HG02678 (cell line): Measurements from ENCODE around the gene BCL7A.
A peak's percentile ranks its signal among the peaks of the same experiment; 100 is the strongest.

Experiments
- ATAC-seq: cut with Tn5 transposase; IDR thresholded peaks from one replicate; pipeline ENCODE4 v1.9.1; 2021; ENCODE audit warnings: mild to moderate bottlenecking, moderate library complexity; ENCODE audit not compliant: unreplicated experiment

Gene BCL7A

DNA sequence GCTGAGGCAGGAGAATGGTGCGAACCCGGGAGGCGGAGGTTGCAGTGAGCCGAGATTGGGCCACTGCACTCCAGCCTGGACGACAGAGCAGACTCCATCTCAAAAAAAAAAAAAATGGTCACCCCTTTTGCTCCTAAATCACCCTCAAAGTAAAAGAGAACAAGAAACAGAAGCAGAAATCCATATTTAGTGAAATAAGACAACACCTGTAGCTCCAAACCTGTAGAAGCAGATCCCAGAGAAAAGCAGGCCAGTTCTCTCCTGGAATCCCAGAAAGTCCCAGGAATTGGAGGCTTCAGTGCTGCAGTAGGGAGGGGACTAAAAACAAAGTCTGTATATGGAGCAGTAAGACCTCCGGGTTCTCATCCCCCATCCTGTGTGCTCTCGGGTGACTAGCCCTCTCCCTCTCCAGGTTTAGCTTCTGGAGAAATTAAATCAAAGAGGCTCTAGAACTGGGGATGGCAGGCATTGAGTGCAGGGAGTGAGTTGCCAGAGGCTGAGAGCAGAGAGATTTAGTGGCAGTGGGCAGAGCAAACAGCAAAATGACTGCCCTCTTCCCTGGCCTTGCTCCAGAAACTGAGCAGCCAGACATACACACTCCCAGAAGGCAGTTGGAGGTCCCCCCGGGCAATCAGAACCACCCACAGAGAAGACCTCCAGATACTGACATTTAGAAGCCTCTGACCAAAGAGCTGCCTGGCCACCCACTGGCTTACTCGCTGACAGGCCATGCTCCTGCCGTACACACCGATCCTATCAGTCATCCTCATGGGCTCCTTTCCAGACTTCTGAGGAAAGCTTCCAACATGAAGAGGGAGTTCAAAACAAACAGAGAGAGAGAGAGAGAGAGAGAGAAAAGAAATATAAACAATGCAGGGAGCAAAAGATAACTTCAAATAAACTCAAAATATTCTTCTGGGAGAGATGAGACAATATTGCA, 50.6 kb downstream of the BCL7A start:
- no peak for ATAC-seq

DNA sequence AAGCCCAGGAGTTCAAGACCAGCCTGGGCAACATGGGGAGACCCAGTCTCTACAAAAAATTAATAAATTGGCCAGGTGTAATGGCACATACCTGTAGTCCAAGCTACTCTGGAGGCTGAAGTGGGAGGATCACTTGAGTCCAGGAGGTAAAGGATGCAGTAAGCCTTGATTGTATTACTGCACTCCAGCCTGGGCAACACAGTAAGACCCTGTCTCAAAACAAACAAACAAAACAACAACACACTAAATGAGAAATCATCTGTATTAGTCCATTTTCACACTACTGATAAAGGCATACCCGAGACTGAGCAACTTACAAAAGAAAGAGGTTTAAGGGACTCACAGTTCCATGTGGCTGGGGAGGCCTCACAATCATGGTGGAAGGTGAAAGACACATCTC, 52.1 kb downstream of the BCL7A start:
- ATAC-seq: no peak

DNA sequence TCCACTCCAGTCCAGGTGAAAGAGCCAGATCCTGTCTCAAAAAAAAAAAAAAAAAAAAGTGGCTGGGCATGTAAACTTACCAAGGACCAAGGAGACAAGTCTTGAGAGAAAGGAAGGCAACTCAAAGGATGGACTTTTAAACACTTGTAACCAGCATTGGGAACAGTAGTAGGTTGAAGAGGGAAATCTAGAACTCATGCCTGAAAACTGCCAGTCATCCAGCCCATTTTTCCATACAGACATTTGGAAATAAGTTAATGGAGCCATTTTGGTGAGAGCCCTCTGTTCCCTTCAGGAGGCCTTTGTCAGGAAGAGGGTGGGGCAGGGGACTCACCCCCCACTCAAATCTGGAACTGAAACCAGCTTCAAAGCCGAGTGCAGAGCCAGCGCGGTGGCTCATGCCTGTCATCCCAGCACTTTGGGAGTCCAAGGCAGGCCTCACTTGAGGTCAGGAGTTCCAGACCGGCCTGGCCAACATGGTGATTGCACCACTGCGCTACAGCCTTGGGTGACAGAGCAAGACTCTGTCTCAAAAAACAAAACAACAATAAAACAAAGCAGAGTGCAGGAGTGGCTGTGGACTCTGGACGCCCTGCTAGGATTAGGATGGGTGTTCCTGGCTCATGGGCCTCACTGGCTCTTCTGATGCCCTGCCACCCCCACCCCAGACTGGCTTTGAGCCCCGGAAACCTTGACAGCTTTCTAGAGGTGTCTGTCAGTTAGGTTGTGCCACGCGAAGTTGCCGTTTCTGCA, 55.2 kb downstream of the BCL7A start:
- no peak for ATAC-seq

DNA sequence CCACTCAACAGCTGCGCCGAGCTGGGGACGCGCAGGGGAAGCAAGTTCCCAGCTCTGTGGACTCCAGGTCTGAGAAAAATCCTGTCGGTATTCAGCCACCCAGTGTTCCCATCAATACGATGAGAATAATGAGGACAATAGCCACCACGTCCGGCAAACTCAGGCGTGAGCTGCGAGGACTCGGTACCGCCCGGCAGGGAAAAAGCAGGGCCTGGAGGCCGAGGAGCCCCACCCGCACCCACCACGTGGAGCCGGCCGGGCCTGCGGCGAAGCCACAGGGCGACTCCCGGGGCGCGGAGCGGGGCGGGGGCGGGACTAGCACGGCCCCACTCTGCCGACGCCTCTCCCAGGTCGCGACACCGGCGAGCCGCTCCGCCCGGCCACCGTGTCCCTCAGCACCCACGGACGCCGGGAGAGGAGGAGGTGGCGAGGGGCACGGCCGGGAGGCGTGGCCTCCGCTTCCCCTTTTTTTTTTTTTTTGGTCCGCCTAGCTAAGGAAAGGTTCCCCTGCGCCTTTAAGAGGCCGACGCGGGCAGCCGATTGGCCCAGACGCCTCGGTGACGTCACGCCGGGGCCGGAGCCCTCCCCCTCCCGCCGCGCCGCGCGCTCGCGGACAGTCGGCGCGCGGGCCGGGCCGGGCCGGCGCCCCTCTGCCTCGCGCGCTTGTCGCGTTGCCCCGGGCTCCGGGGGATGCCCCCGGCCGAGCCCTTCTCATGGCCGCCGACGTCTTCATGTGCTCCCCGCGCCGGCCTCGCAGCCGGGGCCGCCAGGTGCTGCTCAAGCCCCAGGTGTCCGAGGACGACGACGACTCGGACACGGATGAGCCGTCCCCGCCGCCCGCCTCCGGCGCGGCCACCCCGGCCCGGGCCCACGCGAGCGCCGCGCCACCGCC, 56.7 kb downstream of the BCL7A start, which contains the start of gene MLXIP:
Gene MLXIP, plus strand, starts transcription at position 616 of the 892 bp plus-strand sequence. Its CDS starts 98 bp downstream, at position 714.
- peak; percentile 83 for ATAC-seq

DNA sequence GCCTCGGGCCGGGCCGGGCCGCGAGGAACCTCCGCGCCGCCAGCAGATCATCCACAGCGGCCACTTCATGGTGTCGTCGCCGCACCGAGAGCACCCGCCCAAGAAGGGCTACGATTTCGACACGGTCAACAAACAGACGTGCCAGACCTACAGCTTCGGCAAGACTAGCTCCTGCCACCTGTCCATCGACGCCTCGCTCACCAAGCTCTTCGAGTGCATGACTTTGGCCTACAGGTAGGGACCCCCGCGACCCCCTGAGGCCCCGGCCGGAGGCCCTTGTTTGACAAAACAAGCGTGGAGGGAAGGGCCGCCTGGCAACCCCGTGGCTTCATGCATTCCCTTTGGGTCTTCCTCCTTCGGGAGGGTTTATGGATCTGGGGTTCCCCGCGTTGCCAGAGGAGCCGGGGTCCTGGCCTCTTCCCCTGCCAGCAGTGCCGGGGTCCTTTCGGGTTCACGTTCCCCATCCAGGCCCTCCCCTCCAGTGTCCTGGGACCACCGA, 57.4 kb downstream of the BCL7A start:
- ATAC-seq: no peak

DNA sequence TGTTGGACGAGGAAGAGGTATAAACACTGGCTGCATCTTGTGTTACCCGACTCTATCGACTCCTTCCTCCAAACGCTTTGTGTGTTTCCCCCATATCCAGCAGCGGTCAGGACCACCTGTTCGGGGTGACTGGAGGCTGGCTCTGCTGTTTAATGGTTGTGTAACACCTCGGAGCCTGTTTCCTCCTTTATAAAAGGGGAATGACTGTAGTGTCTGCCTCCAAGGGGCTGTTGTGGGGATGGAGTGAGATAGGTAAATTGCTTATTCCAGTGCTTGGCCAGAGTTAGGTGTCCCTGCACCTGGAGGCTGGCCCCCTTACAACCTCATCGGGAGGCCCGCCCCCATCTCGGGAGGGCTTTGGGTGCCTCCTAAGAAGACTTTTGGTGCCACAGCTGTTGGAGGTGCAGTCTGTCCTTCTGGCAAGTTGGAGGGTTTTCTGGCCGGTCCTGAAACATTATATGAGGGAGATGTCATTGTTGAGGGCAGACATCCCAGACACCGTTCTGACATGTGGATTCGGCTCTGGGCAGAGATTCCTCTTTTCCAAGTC, 57.9 kb downstream of the BCL7A start:
- no peak for ATAC-seq

DNA sequence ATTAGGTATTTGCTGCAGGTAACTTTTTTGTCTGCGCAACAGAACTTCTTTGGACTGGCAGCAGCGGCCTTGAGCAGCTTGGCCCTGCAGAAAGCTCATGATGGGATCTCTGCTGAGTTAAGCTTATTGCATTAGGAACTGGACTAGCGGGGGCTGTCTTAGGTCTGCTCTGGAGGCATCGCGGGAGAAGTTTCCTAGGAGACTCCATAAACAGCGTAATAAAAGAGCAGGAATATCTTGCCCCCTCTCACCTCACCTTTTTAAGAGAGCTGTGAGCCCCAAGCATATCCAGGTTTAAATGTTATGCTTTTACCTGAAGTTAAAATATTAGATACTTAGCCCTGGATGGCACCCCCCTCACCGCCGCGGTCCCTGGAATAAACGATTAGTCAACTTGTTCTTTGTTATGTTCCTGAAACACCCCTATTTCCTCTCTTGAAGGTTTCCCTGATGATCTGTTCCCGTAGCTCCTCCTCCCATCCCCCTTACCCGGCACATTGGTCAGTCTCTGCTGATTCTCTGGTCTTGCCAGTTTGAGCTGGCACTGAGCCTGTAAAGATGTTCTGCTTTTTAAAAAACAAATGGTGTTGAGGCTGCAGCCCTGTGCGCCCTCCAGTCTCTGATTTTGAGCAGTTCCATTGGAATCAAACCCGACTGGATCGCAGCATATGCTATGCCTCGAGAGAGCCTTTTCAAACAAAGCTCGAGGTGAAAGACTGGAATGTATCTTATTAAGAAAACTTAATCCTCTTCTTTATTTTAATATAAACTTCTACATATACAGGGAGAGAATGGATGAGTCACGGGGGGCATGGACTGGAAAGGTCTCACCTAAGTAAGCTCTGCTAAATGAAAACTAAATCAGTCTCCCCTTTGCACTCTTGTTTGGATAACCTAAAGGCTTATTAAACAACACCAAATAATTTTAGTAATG, 58.7 kb downstream of the BCL7A start:
- no peak for ATAC-seq

DNA sequence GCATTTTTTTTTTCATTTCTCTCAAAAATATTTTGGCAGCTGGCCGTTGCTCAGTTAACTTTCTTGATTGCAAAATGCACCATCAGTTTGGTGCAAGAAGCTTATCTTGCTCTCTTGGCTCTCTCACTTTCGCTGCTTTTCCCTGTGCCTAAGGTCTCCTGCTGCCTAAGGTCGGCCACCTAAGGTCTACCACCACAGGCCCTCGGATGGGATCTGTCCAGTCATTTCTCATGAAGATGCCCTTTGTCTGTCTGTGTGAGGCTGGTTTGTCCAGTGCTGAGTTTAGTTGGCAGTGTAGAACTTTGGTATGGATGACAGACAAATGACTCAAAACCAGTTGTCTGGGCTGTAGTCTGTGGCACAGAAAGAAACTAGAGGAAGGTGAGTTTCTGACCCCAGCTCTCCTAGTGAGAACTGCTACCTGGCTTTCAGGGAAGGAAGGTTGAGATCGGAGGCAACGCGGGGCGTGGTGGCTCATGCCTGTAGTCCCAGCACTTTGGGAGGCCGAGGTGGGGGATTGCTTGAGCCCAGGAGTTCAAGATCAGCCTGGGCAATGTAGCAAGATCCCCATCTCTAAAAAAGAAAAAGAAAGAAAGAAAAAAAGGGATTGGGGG, 59.5 kb downstream of the BCL7A start:
- no peak for ATAC-seq

DNA sequence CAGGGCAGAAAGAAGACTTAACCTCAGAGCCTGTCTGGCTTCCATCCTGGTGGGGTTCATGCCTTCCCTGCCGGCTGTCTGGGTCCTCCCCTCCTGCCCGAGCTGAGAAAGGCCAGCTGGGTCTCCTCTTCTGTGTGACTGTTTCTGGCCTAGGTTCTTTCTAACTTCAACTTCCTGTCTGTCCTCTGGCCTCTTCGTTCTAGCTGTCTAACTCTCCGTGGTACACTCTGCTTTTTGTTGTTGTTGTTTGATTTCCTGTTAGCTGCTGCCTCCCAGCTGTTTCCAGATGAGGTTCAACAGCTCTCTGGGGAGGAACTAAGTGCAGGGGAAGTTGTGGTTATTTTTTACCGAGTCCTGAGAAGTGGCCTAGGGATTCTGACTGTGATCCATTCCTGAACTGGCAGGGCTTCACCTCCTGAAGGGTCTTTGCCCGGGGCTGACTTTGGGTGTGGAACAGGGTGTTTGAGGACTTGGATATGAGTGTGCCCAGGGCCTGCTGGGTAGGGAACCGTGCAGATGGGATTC, 60.1 kb downstream of the BCL7A start:
- peak; percentile 50 for ATAC-seq

DNA sequence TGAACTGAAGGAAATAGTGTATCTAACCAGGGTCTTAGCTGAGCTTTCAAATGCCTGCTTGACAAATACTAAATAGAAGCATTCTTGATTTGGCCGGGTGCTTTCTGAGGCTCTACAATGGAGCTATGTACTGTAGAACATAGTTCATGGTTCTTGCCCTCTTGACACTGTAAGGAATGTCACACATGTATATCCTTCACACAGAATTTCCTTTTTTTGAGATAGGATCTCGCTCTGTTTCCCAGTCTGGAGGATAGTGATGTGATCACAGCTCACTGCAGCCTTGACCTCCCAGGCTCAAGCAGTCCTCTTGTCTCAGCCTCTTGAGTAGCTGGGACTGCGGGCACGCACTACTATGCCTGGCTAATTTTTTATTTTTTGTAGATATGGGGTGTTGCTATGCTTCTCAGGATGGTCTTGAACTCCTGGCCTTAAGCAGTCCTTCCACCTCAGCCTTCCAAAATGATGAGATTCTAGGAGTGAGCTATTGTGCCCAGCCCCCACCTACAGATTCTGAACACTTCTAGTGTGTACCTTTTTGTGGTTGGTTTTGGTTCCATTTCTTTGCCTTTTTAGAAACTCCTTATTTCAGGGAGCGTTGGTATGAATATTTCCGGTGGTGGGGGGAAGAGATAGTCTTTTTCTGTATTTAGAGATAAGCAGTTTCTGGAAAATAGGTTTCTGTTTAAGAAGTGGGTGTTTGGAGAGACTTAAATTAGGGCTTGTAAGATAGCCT, 61.1 kb downstream of the BCL7A start:
- ATAC-seq: no peak

DNA sequence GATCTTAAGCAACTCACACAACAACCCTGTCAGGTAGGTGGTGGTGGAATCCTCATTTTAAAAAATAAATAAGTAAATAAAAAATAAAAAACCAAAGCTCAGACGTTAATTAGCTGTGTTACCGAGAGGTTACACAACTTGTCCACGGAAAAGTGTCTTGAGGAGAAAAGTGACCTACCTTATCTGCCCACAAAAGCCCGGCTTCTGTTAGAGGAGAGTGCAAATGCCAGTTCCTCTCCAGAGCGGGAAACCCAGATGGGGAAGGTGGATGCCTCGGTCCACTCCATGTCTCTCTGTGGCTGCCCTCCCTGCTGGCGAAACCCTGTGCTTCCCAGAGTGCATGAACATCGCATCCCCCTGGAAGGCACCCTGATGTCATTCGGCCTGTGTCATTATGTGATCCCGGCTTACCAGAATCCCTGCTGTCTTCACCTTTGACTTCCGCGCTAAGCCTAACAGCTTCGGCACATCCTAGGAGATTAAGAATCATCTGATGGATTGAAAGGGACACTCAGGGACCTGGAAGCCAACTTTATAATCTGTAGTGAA, 63.2 kb downstream of the BCL7A start:
- ATAC-seq: no peak

DNA sequence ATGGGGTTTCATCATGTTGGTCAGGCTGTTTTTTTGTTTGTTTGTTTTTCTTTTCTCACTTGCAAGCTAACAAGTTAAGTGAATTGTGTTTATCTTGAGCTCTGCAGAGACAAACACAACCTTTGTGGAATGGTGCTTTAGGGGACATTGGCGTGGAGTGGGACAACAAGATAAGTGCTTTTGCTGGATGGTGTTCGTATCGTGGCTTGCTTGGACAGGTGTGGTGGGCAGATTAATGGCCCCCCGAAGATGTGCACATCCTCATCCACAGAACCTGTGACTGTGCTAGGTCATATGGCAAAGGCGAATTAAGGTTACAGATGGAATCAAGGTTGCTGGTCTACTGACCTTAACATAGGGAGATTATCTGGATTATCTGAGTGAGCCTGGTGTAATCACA, 63.9 kb downstream of the BCL7A start:
- no peak for ATAC-seq

DNA sequence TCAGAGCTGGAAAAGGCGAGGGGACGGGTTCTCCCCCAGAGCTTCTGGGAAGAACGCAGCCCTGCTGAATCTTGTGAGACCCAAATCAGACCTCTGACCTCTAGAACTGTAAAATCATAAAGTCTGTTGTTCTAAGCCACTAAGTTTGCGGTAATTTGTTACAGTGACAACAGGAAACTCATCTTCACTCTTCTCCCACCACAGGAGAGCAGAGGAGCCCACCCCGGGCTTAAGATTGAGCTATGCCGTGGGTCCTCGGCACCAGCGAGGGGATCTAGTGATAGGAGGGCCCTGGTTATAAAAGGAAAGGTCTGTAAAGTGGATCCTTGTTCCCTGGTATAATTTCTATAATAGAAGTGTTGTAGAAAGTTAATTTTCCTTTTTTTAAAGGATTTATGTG, 64.4 kb downstream of the BCL7A start:
- no peak for ATAC-seq

DNA sequence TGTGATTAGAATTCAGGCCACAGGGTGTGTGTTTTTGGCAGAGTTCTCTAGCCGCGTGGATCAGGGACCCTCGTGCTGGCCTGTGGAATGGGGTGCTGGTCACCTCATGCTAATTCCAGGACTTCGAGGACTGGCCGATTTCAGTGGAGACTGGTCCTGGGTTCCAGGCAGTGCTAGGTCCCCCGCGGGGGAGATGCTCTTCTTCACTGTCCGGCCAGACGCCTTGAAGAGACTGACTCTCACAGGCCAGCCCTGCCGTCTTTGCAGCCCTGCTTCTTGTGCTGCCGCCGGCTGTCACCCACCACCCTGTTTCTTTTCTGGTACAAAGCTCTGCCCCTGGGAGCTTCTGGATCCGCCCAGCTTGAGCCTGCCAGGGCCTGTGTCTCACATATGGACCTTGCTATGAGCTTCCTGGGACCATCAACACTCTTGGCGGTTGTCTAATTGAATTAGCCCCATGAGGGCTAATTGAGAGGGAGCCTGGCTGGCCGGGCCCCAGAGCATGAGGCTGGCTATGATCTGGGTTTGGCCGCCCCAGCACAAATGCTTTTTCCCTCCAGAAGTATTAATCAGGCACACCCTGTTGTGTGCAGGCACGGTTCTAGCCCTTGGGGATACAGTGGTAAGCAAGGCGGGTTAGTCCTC, 65.1 kb downstream of the BCL7A start:
- no peak for ATAC-seq

DNA sequence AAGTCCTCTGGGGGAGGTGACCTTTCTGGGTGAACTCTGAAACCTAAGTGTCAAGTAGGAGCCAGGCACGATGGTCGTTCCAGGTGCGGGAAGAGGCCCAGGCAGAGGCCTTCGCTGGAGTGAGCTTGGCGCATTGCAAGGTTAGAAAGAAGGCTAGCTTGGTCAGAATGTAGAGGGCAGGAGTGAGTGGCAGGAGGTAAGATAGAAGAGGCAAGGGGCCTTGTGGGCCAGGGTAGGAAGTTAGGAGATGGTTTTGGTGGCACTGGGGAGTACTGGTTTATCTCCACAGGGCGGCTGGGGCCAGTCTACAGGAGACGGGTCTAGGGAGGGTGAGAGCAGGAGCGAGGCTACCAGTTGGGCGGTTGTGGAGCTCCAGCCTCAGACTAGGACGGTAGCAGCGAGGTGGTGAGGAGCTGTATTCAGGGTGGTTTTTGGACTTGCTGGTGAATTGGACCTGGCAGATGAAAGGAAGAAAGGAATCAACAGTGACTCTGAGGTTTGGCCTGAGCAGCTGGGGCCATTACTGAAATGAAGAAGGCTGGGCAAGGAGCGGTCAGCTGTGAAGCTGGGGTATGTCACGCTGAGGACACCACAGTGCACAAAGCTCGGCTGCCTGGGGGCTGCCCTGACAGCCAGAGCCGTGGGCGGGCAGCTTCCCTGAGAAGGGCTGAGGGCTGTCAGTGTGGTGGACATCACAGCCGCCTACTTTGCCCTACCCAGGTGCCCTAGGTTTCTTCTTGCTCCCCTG, 65.9 kb downstream of the BCL7A start:
- no peak for ATAC-seq

DNA sequence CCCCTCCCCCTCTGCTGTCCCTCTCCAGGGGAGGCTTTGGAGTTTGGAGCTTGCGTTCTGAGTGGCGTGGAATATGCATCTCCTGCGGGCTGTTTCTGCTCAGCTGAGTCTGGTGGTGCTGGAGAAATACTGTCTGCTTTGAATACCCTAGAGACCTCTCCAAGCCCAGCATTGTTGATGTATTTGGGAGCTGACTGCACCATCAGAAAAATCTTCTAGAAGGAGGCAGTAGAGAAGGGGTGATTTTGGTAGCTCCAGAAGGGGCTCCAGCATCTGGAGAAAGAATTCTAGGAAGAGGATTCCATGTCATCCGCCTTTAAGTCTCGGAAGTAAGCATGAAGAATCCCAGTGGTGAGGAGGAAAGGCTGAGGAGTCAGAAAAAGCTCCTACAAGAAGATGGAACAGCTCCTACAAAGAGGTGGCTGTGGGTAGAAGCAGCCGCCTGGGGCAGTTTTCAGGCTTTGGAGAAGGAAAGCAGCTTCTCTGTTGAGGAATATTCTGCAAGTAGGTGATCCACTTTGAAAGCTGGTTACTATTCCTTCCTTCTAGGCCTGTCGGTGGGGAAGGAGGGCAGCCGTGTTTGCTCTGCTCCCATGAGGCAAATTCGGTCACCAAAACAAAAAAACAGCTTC, 66.6 kb downstream of the BCL7A start:
- no peak for ATAC-seq
